Loucy (cell line): Measurements from ENCODE around the gene HBS1L.

Source experiments
- EZH2phosphoT487 ChIP-seq: fragments of 200-600 bp; IDR thresholded peaks from 2 replicates; pipeline ENCODE4 v1.6.1; 2018; ENCODE audit warnings: antibody characterized with exemption, mild to moderate bottlenecking, moderate library complexity, borderline replicate concordance
- TF ChIP-seq, protein P1 (sequence below): fragments of 200-600 bp; sonication (generic); conservative IDR thresholded peaks from 2 replicates; pipeline ENCODE4 v1.5.1; 2014; ENCODE audit warnings: mild to moderate bottlenecking, antibody characterized with exemption, low read length

DNA sequence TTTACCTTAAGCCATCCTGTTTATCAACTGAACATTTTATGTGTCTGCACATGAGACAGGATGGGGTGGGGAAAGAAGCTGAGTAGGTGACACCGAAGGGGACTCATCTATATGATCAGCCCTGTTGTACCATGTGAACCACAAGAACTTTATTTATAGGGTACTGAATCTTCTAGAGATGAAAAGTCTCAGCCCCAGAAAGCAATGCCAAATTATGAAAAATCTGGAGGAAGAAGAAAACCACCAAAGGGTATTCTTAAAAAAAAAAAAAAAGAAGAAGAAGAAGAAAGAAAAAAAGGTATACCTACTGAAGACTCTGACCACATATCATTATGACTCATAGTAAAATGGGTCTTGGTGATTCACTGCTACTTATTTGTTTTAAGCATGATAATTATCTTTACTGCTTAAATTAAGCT is 39.8 kb upstream of the HBS1L start:
- TF ChIP-seq, protein P1, sequence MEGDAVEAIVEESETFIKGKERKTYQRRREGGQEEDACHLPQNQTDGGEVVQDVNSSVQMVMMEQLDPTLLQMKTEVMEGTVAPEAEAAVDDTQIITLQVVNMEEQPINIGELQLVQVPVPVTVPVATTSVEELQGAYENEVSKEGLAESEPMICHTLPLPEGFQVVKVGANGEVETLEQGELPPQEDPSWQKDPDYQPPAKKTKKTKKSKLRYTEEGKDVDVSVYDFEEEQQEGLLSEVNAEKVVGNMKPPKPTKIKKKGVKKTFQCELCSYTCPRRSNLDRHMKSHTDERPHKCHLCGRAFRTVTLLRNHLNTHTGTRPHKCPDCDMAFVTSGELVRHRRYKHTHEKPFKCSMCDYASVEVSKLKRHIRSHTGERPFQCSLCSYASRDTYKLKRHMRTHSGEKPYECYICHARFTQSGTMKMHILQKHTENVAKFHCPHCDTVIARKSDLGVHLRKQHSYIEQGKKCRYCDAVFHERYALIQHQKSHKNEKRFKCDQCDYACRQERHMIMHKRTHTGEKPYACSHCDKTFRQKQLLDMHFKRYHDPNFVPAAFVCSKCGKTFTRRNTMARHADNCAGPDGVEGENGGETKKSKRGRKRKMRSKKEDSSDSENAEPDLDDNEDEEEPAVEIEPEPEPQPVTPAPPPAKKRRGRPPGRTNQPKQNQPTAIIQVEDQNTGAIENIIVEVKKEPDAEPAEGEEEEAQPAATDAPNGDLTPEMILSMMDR: no peak
- no peak for TF ChIP-seq EZH2phosphoT487
